Stimulated activated CD4-positive, alpha-beta T cell treated with anti-CD3 and anti-CD28 coated beads, Interleukin-15, amount 100 ng/mL, for 1 hour (primary cell): ENCODE data around the gene DDX54.
"Not testable (repeated sequence)": the region's sequence is repeated elsewhere in the genome, so short reads cannot be mapped to it uniquely, and the experiment has no call there.

Experiments
- DNase-seq, 2 donors: peaks; one replicate each; pipeline ENCODE4 v3.0.0-alpha.2; 2020; ENCODE audit warnings: low read depth in 1 of 2, low spot score in 1 of 2

Gene DDX54

GRCh38 chr12:113120670-113121370 is 64.5 kb downstream of the DDX54 start:
- DNase-seq = no peak

GRCh38 chr12:113119980-113120669 is 65.2 kb downstream of the DDX54 start:
- no peak for DNase-seq

DNA sequence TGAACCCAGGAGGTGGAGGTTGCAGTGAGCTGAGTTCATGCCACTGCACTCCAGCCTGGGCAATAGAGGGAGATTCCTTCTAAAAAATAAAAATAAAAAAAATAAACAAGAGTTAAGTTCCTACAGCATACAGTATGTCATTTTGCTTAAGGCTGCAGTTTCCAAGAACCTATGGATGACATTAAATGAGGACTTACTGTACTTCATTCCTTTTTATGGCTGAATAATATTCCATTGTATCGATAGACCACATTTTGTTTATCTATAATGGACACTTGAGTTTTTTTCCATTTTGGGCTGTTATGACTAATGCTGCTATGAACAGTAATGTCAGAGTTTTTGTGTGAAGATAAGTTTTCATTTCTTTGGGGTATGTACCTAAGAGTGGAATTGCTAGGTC is 67.1 kb downstream of the DDX54 start:
- no peak for DNase-seq

DNA sequence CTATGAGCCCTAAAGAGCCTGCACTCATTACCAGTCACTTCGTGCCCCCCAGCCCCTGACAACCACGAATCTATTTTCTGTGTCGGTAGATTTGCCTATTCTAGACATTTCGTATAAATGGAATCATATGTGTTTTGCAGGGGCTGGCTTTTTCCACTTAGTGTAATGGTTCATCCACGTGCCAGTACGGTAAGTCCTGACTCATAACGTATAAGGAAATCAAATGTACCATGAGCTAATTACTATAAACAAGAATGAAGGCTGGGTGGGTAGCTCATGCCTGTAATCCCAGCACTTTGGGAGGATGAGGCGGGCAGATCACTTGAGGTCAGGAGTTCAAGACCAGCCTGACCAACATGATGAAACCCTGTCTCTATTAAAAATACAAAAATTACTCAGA is 67.6 kb downstream of the DDX54 start:
- not testable (repeated sequence) for DNase-seq

DNA sequence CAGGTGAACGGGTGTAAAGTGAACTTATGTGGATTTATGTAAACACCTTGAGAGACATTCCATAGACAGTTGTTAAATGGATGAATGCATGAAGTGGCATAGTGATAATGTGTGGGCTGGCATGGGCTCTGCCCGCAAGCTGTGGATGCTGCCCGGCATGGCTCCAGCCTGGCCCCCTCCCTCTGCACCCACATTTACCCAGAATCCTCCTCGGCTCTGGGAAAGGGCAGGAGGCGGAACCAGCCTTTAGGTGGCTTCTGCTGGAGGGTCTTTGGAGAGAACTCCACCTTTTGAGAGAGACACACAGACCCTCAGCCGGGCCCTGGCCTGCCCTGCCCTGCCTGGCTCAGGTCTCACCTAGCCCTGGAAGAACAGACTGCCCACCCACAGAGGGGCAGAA is 68.4 kb downstream of the DDX54 start:
- no peak for DNase-seq

DNA sequence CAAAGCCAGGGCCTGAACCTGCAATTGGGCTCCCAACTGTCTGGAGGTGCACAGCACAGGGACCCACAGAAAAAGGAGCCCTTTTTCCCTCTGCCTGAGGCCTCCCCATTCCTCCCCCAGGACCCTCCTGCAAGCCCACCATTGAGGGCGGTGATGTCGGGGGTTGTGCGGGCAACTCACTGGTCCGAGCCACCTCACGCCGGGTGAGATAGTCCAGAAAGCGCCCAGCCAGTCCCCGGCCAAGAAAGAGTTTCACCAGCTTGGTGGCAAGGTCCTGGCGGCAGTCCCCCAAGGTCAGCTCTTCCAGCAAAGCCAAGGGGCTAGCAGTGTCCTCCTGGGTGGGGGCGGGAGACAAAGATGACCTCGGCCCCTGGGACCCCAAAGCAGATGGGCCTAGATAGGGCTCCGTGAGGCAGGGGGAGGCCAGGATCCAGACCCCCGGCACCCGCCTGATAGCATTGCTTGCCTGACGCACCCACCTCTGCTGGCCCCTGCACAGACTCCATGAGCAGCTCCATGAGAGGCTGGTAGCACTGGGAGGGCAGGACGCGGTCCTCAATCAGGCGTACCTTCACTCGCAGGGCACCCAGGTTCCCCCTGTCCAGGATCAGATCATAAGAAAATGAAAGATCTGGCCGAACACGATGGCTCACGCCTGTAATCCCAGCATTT is 69.7 kb downstream of the DDX54 start:
- DNase-seq = no peak

- DNase-seq = no peak
These were observed 70.7 kb downstream of the DDX54 start for GRCh38 chr12:113114447-113115178.

- no peak for DNase-seq
These were observed 71.9 kb downstream of the DDX54 start for GRCh38 chr12:113113397-113113796.

- no peak for DNase-seq
These were observed 73.0 kb downstream of the DDX54 start for GRCh38 chr12:113112043-113112899.

- DNase-seq = no peak
These were observed 74.0 kb downstream of the DDX54 start for GRCh38 chr12:113111247-113111646.

DNA sequence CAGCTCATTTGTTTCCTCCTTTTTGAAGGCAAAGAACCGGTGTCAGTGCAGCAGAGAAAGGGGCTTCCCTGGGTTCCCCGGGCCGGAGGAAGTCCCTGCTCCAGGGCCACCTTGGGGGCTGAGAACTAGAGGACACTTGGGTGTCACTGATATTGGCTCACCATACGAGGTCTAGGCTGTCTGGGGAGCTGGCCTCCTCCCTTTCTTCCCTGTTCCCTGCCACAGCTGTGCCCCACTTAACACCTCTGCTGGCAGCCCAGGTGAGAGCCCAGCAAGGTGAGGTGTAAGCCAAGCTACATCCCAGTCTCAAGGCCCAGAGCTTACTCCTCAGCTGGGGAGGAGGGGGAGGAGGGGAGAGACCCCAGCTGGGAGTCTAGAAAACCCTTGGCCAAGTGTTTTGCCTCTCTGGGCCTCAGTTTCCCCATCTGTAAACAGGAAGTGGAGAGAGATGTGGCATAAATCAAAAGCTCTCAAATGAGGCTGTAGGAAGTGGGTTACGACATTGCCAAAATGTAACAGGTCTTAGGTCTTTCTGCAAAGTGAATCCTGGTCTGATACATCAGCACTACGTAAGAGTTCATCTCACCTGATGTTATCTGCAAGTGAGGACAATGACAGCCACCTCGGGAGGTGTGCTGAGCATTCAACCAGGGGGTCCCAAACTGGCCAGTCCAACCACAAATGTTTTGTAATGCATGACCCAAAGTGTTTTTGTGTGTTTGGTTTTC is 75.2 kb downstream of the DDX54 start:
- DNase-seq = no peak

GRCh38 chr12:113109360-113109759 is 75.9 kb downstream of the DDX54 start:
- no peak for DNase-seq

DNA sequence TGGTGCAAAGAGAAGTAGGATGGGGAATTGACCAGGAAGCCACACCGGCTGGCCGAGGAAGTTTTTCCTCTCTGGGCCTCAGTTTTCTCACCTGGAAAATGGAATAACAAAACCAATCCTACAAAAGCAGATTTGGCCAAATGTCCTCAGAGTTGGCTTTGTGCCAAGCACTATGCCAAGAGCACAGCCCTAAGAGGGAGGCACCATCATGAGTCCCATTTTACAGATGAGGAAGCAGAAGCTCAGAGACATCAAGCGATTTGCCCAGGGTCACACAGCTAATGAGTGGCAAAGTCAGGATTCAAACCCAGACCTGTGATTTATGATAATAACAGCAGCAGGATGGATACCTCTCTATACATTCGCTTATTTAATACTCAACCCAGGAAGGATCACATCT is 77.0 kb downstream of the DDX54 start:
- no peak for DNase-seq
